Measurements from ENCODE around the gene VWA8. TPM values are rescaled to one million over a fixed set of nuclear protein-coding genes. Genes with fewer than 3 reads are reported as not detected.

The VWA8 gene
- total and polyA plus RNA-seq, 2 of the 8 experiments (the other 6 are each of a cell fraction or from before 2014, with no cell fraction given) = 5.9 to 19.6 TPM

DNA sequence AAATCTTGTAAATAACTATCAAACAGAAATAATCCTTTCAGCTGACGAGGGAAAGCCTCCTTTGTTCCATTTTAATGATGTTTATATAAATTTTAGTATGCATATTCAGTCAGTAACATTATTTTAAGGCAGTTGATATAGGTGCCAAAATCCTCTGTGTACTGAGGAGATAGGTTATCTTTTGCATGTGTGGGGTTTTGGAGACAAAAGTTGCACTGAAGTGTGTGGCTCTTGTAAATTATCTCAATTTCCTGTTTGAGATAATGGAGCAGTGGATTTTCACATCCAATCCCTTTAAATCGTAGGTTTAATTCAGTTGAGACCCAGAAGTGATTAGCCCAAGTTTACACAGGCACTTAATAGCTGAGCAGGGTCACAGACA lies 396.9 kb downstream of the VWA8 start:
- ChIA-PET CTCF (ENCODE audit: partially characterized antibody) (interaction anchor here (1.4 kb wide), 1 partner anchor 86 kb away, joined by 3 read pairs; no protein-coding TSS in a partner anchor), POLR2A (ENCODE audit: partially characterized antibody) (no interaction called here)
- Histone ChIP-seq H3K79me1 (ENCODE audit: low read depth, low read length) (no peaks in the 10 kb centered on the region), H4K20me1 (replicated peaks in 1 of 2; ENCODE audit: control insufficient read depth in 1 of 2, insufficient read depth in 2 of 2, low read length in 2 of 2) (no peaks in the 10 kb centered on the region), H3K36me3 (ENCODE audit: control insufficient read depth in 2 of 4, insufficient read depth in 4 of 4, low read length in 3 of 4) (no peaks in the 10 kb centered on the region), H3K23me2 (ENCODE audit: low read depth, low read length) (no peaks in the 10 kb centered on the region), H3K4ac (replicated peaks; ENCODE audit: insufficient read length, low read depth, low read length) (no peak overlapping the region), H4K8ac (ENCODE audit: extremely low read depth, insufficient read depth, low read length) (no peak overlapping the region), H3K27ac (ENCODE audit: low read depth, low read length) (no peak overlapping the region), H2BK120ac (replicated peaks; ENCODE audit: low read depth, low read length) (no peak overlapping the region), H3K4me3 (ENCODE audit: extremely low read depth in 1 of 4, insufficient read depth in 2 of 4, low read depth in 3 of 4, low read length in 4 of 4) (no peak overlapping the region), H3K79me2 (ENCODE audit: control insufficient read depth in 1 of 2, insufficient read depth in 2 of 2, low read length in 2 of 2) (no peaks in the 10 kb centered on the region), H2AK5ac (ENCODE audit: low read depth, low read length) (no peak overlapping the region), H3K4me1 (replicated peaks in 1 of 4; ENCODE audit: control insufficient read depth in 3 of 4, insufficient read depth in 4 of 4, low read length in 3 of 4) (peaks cover 0 to 4% (median 2%) of the 10 kb centered on the region in 4 experiments; a peak in 3 of 7 replicates), H2BK20ac (ENCODE audit: low read length) (no peak overlapping the region), H2BK12ac (ENCODE audit: low read depth, low read length) (no peak overlapping the region), H2AFZ (ENCODE audit: low read length) (no peak overlapping the region), H2BK5ac (ENCODE audit: low read depth, low read length) (no peak overlapping the region), H3K14ac (ENCODE audit: insufficient read length) (no peak overlapping the region), H3K56ac (replicated peaks; ENCODE audit: insufficient read length, low read depth, low read length) (no peak overlapping the region), H3K27me3 (replicated peaks in 1 of 4; ENCODE audit: control insufficient read depth in 3 of 4, extremely low read depth in 1 of 4, insufficient read depth in 3 of 4, low read length in 3 of 4) (no peaks in the 10 kb centered on the region), H3K4me2 (ENCODE audit: insufficient read depth in 1 of 2, low read depth in 2 of 2, low read length in 2 of 2) (no peak overlapping the region), H3K9me3 (ENCODE audit: insufficient read depth in 2 of 2, low read depth in 1 of 2, low read length in 1 of 2) (no peaks in the 10 kb centered on the region), H4K5ac (ENCODE audit: insufficient read length, low read depth, low read length) (no peak overlapping the region), H3K18ac (ENCODE audit: extremely low read depth, low read length) (no peak overlapping the region), H3K9ac (replicated peaks in 1 of 4; ENCODE audit: extremely low read depth in 1 of 4, low read depth in 3 of 4, low read length in 3 of 4) (no peak overlapping the region), H4K91ac (replicated peaks; ENCODE audit: insufficient read length, low read length) (no peak overlapping the region), H3K23ac (ENCODE audit: insufficient read length) (no peak overlapping the region), H2BK15ac (ENCODE audit: low read length) (no peak overlapping the region)
- TF ChIP-seq KDM1A (IDR thresholded peaks at IDR 0.05; ENCODE audit: borderline replicate concordance, low read length) (no peak), EGR1 (IDR thresholded peaks at IDR 0.05; ENCODE audit: borderline replicate concordance, low read depth, low read length) (no peak)
- 60% methylated on average over 2 of the region's 2 CpGs; no CpG with 5 or more reads in 1 of the 2 experiments for WGBS, 2 experiments (ENCODE audit: extremely low coverage in 1 of 2, insufficient coverage in 1 of 2, insufficient read length in 1 of 2, insufficient replicate concordance in 2 of 2, low coverage in 1 of 2, low lambda C conversion rate in 2 of 2, missing lambda C conversion rate in 1 of 2)
- FAIRE-seq (no peak), DNase-seq (ENCODE audit: low read depth in 1 of 2, low spot score in 2 of 2) (no peak)
